Activated T-cell treated with anti-CD3 and anti-CD28 coated beads for 48 hours (primary cell): Measurements from ENCODE around the gene CA7.
"Not testable (repeated sequence)": the region's sequence is repeated elsewhere in the genome, so short reads cannot be mapped to it uniquely, and the experiment has no call there.

Source experiments
- DNase-seq: peaks from one replicate; pipeline ENCODE4 v3.0.0-alpha.2; 2020; ENCODE audit warnings: low read depth

CA7 gene

GRCh38 chr16:66846831-66847230, 2.6 kb downstream of the CA7 start:
- no peak for DNase-seq

DNA sequence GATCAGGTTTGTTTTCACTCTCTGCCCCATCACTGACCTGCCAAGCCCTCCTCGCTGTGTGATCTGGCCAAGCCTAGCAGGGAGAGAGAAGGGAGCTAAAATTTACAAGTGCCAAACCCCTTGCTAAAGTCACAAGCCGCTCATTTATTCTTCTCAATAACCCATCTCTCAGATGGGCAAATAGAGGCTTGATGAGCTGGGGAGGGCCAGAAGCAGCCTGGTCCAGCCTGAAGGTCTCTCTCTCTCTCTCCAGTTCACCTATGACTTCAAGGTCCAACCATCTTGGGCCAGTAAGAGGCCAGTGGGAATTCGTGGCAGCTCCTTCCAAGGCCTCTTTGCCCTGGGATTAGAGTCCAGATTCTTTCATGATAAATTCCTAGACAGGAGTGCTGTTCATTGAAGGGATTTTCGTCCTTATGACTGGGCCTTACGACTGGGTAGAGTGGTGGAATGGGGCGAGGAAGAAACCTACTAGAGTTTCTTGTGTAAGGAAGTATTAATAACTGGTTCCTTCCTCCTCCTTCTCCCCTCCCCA, 3.4 kb downstream of the CA7 start:
- DNase-seq: no peak

GRCh38 chr16:66848172-66848571, 4.0 kb downstream of the CA7 start:
- no peak for DNase-seq

DNA sequence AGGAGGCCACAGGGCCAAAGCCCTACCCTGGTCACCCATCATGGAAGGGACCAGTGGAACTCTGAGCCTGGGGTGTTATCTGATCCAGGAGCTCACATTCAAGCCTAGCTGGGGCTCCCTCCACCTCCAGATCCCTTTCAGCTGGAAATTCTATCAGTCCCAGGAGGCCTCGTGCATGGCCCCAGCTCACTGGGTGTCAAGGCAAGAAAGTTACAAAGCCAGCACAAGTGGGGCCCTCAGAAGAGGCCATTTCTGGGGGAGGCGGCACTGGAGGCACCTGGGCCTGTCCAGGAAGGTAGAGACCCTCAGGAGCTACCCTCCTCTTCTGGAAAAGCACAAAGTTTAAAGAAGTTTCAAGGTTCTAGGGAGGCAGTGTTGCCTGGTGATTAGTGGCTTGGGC, 4.8 kb downstream of the CA7 start:
- no peak for DNase-seq

DNA sequence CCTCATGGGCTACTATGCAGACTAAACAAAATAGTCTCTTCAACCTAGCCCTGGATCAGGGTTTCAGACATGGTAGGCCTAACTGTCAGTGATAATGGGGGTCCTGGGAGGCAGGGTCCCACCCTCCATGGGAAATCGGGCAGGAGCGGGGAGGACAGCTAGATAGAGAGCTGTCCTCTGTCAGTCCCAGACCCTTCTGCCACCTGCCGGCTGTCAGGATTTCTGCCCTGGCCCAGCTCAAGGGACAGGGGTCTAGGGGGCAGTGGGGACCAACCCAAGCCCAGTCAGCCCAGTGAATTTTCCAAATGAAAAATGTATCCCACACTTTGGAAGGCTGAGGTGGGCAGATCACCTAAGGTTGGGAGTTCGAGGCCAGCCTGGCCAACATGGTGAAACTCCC, 5.3 kb downstream of the CA7 start:
- DNase-seq: no peak

GRCh38 chr16:66850115-66850815, 6.1 kb downstream of the CA7 start:
- DNase-seq: no peak

DNA sequence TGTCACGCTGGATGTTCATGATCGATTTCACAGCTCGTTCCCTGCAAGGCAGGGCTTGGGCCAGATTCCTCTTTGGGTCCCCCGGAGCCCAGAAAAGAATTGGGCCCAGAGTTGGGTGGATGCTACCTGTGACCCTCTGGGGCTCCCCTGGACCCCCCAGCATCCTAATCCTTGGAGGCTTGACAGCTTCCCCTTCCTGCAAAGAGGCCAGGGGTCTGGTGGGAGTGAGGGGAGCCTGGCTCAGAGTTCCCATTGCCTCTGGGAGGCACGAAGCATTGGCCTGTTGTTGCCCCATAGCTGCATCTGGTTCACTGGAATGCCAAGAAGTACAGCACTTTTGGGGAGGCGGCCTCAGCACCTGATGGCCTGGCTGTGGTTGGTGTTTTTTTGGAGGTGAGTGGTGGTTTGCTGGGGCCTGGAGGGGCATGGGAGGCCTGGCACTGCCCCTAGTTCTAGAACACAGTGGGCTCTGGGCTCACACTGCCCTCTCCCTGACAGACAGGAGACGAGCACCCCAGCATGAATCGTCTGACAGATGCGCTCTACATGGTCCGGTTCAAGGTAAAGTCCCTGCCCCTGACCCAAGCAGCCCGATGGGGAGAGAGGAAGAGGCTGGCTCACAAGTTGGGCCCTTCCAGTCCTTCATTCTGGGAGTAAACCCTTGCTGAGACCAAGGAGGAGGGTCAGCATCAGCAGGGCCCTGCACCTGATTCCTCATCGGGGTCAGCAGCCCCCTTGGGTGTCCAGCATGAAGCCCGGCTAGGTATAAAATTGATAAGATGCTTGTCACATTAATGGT, 7.2 kb downstream of the CA7 start:
- DNase-seq: no peak

DNA sequence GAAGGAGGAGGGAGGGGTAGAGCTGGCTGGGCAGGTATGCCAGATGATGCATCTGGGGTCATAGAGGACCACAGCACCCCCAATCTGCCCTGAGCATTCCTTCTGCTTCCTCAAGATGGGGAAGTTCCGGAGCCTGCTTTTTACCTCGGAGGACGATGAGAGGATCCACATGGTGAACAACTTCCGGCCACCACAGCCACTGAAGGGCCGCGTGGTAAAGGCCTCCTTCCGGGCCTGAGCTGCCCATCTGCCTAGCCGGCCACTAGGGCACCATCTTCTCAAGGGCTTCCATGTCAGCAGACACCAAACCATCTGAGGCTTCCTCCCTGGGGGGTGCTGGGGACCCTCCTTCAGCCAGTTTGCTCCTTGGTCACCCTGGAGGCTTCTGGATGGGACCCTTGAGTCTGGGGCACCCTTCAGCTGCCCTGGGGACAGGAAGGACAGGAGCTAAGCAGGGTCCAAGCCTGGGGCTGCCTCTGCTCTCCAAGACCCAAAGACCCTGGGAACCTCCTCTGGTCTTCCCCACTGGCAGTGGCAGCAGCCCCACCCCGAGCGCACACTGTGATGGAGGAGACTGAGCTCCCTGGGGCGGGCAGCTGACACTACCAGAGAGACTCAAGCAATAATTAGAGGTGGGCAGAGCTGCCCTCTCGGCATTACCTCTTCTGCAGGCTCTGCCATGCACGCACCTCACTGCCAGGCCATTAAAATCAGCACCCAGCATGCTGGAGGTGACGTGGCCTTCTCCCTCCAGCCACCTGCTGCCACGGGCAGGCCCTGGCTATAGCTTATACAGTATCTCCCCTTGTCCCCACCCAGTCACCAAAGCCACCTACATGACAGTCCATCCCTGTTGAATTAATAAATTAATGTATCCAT, 9.3 kb downstream of the CA7 start:
- DNase-seq: no peak

DNA sequence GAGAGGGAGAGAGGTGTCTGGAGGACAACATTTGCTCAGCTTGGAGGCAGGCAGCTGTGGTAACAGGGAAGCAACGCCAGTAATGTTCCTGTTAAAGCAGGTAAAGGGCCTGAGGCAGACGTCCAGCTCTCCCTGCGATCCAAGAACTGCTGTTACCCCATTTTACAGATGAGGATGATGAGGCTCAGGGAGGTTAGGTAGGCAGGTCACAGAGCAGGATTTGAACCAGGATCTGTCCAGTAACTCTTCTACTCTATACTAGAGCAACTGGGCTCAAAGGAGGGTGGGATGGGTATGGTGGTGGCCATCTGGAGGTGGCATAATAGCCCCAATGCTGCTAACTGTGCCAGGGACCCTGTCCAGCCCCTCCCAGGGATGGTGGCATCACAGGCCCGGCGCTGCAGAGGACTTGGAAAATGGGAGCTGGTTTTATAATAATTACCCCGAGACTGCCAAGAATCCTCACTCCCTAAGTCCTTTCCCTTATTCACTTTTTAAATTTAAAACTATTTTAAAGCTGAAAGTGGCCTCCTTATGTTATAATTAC, 12.0 kb downstream of the CA7 start:
- no peak for DNase-seq

DNA sequence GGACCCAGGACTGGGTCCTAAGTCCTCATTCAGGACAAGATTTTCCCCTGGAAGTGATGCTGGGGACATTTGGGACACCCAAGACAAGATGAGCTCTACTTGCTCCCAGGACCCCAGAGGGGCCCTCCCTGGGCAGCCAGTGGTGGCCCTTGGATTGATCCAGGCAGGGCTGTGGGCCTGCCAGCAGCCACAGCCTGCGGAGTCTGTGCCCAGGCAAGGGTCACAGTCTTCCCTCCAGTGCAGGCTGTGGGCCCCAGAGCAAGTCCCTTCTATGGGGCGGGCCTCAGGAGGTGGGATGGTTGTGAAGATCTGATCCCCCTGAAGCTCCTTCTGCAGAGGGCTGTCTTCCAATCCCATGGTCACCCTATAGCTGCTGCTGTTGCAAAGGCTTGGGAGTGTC, 12.6 kb downstream of the CA7 start:
- no peak for DNase-seq

DNA sequence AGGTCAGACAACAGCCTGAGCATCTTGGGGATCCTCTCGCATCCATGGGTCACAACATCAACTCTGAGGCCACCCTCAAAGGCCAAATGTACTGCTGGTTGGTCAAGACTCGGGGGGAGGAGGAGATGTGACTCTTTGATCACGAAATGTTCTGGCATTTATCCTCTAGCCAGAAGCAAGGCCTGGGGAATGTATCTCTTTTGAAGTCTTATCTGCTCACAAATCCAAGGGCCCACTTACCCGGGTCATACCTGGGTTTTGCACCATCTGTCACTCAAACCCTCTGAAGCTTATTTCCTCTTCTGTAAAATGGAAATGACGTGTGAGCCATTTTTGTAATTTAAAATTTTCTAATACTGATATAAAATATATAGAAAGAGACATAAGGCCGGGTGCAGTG, 13.2 kb downstream of the CA7 start:
- DNase-seq: no peak

GRCh38 chr16:66858740-66859396, 14.7 kb downstream of the CA7 start:
- no peak for DNase-seq

- no peak for DNase-seq
Observed at GRCh38 chr16:66859397-66860068, 15.3 kb downstream of the CA7 start.

- no peak for DNase-seq
Observed at GRCh38 chr16:66862023-66862520, 17.9 kb downstream of the CA7 start.

DNA sequence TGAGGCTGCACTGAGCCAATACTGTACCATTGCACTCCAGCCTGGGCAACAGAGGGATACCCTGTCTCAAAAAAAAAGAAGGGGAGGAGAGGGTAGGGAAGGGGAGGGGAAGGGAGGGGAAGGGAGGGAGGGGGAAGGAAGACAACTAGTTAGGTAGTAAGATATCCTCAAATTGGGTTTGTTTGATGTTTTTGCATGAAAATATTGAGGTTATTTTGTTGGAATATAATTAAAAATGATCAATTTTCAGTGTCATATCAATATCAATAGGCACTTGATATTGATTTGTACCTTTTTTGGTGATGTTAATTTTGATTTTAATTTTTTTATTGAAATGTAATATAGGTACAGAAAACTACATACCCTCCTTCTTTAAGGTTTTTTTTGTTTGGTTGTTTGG, 19.5 kb downstream of the CA7 start:
- DNase-seq: no peak

- no peak for DNase-seq
Observed at GRCh38 chr16:66869424-66869823, 25.2 kb downstream of the CA7 start.

DNA sequence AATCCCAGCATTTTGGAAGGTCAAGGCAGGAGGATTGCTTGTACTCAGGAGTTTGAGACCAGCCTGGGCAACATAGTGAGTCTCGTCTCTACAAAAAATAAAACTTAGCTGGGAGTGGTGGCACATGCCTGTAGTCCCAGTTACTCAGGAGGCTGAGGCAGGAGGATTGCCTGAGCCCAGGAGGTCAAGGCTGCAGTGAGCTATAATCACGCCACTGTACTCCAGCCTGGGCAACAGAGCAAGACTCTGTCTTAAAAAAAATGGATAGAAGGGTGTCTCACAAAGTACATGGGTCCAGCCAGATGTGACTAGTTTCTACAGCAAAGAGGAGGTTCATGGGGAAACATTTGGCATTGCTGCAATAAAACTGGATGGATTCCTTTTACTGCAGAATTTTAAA, 27.1 kb downstream of the CA7 start:
- DNase-seq: not testable (repeated sequence)

DNA sequence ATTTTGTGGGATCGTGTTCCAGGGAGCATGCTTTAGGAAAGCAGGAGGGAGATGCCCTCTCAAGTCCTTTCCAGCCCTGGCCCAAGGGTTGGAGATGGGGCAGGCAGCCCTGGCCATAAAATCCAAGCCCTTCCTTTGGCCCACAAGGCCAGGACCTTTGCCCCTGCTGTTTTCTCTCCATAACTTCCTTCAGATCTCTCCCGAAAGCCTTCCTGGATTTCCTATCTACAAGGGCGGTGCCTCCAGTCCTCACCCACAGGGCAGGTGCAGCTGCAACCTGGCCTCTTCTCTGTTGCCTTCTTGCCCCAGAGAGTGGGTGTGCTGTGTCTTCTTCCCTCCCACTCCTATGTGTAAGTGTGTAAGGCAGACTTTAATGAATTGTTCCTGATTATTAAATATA, 27.6 kb downstream of the CA7 start:
- no peak for DNase-seq

DNA sequence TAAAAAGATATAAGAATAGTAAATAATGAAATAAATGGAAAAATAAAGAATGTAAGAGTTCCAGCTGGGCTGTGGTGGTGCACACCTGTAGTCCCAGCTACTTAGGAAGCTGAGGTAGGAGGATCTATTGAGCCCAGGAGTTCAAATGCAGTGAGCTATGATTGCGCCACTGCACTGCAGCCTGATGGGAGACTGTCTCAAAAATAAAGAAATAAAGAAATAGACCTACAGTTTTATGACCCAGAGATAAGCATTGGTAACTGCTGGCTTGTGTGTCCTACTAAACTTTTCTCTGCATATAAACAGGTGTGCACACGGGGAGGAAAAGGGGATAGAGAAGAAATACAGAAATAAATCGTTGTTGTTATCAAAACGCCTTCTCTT, 28.3 kb downstream of the CA7 start:
- no peak for DNase-seq

DNA sequence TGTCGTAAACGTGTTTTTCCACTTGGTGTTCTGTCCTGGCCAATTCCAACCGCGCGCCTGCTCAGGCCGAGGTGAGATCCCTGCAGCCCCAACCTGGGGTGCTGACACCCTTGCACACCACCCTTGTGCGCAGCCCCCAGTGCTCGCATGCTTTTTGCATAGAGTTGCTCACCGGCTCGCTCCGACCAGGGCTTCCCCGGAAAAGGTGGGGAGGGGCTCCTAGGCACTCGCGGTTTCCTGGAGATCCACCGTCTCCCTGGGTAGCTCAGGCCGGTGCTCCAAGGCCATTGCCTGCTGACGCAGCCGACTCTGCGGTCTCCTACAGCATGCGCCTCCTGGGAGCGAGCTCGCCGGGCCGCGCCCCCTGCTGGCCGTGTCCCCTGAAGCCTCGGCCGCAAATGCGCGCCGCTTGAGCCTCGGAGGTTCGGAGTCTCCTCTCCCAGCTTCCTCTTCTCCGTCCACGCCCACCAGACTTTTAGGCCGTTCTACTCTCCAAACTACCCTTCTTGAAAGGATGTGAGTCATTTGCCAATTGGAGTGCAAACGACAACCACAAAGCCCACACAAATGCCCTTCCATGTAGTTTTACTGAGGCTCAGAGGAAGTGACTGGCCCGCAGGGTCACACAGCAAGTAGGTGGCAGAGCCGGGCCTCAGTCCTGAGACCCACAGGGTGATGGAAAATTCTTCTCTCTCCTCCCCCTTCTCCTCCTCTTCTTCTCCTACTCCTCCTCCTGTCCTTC, 28.9 kb downstream of the CA7 start:
- peak; percentile 96 for DNase-seq
